C4-2B (cell line): ENCODE results near the gene EPN2.

Experiments
- ZFX ChIP-seq: fragments of 450-650 bp; IDR thresholded peaks from 2 replicates; pipeline ENCODE4 v1.6.1; 2017
- TF ChIP-seq, protein P1 (sequence below): fragments of 450-650 bp; conservative IDR thresholded peaks from 2 replicates; pipeline ENCODE4 v1.5.1; 2017; ENCODE audit warnings: mild to moderate bottlenecking

DNA sequence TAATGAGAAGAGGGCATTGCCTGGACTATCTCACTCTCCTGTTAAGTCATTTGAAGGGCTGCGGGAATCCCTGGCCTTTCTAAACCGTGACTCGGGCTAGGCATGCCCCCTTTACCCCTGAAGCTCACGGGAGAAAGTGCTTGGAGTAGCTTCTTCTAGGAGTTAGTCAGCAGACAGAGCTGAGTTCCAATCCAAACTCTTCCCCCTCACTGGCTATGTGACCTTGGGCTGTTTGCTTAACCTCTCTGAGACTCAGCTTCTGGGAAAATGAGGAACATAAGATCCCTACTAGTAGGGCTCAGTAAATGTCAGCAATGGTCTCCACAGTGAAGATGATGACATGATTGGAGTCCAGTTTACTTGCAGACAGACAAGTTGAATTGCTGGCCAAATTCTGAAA, 131.1 kb downstream of the EPN2 start:
- TF ChIP-seq, protein P1, sequence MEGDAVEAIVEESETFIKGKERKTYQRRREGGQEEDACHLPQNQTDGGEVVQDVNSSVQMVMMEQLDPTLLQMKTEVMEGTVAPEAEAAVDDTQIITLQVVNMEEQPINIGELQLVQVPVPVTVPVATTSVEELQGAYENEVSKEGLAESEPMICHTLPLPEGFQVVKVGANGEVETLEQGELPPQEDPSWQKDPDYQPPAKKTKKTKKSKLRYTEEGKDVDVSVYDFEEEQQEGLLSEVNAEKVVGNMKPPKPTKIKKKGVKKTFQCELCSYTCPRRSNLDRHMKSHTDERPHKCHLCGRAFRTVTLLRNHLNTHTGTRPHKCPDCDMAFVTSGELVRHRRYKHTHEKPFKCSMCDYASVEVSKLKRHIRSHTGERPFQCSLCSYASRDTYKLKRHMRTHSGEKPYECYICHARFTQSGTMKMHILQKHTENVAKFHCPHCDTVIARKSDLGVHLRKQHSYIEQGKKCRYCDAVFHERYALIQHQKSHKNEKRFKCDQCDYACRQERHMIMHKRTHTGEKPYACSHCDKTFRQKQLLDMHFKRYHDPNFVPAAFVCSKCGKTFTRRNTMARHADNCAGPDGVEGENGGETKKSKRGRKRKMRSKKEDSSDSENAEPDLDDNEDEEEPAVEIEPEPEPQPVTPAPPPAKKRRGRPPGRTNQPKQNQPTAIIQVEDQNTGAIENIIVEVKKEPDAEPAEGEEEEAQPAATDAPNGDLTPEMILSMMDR: no peak
- TF ChIP-seq ZFX: no peak
